H1 (cell line): ENCODE data around the gene STK32C. TPM values are rescaled to one million over a fixed set of nuclear protein-coding genes. Genes with fewer than 3 reads are reported as not detected.
"Not testable (repeated sequence)": the region's sequence is repeated elsewhere in the genome, so short reads cannot be mapped to it uniquely, and the experiment has no call there.

Experiments used
- CTCF ChIA-PET: fragments of 300-600 bp; sonication (Branson Sonifier 250); formaldehyde crosslinking; loops from one replicate; lab custom pipeline; 2021; ENCODE audit not compliant: partially characterized antibody; lab: Charles Lee
- POLR2A ChIA-PET: fragments of 300-600 bp; sonication (Branson Sonifier 250); formaldehyde crosslinking; loops from one replicate; lab custom pipeline; 2021; ENCODE audit warnings: inconsistent platforms; ENCODE audit not compliant: partially characterized antibody; lab: Charles Lee
- DNase-seq, 2 experiments: peaks; one replicate each; pipeline versions ENCODE4 v3.0.0 to v3.0.0-alpha.2; 2010 to 2022; ENCODE audit warnings: low spot score in 2 of 2, low read depth in 1 of 2, mixed read lengths in 1 of 2
- FAIRE-seq: peaks from 2 replicates; lab custom pipeline; 2011; peaks lifted over from hg19 to GRCh38; lab: Jason Lieb, UNC
- H2AFZ ChIP-seq: 2 replicates; pipeline ENCODE4 v1.8.1; 2012; ENCODE audit warnings: low read length, inconsistent platforms
- H2AK5ac ChIP-seq: 2 replicates; pipeline ENCODE4 v1.6.1; 2013; ENCODE audit warnings: low read depth, low read length
- H2BK120ac ChIP-seq: replicated peaks from 2 replicates; pipeline ENCODE3; 2013; ENCODE audit warnings: low read depth, low read length, inconsistent platforms
- H2BK12ac ChIP-seq: 2 replicates; pipeline ENCODE4 v1.6.1; 2013; ENCODE audit warnings: low read depth, low read length
- H2BK15ac ChIP-seq: 2 replicates; pipeline ENCODE4 v1.6.1; 2013; ENCODE audit warnings: low read length
- H2BK20ac ChIP-seq: 2 replicates; pipeline ENCODE4 v1.6.1; 2013; ENCODE audit warnings: low read length
- H2BK5ac ChIP-seq: 2 replicates; pipeline ENCODE4 v1.6.1; 2013; ENCODE audit warnings: low read depth, low read length
- H3K14ac ChIP-seq: 2 replicates; pipeline ENCODE4 v1.6.1; 2013; ENCODE audit warnings: inconsistent platforms; ENCODE audit not compliant: insufficient read length
- H3K18ac ChIP-seq: 2 replicates; pipeline ENCODE4 v1.6.1; 2013; ENCODE audit warnings: low read length; ENCODE audit errors: extremely low read depth
- H3K23ac ChIP-seq: 2 replicates; pipeline ENCODE4 v1.6.1; 2013; ENCODE audit warnings: inconsistent platforms; ENCODE audit not compliant: insufficient read length
- H3K23me2 ChIP-seq: 2 replicates; pipeline ENCODE4 v1.6.1; 2013; ENCODE audit warnings: low read depth, low read length
- H3K27ac ChIP-seq: 2 replicates; pipeline ENCODE4 v1.6.1; 2011; ENCODE audit warnings: low read depth, low read length, inconsistent platforms
- H3K27me3 ChIP-seq, 4 experiments: replicated peaks in 1 of 4; 1 replicate in 1 of 4; 2 replicates in 3 of 4; pipeline versions ENCODE4 v1.6.1 to v1.8.1; 2011 to 2013; ENCODE audit warnings: low read length in 3 of 4, mild to moderate bottlenecking in 3 of 4, inconsistent platforms in 2 of 4, mixed read lengths in 2 of 4, moderate library complexity in 1 of 4; ENCODE audit not compliant: control insufficient read depth in 3 of 4, insufficient read depth in 3 of 4; ENCODE audit errors: extremely low read depth in 1 of 4
- H3K36me3 ChIP-seq, 4 experiments: 2 replicates each; pipeline versions ENCODE4 v1.6.1 to v1.8.1; 2011 to 2013; ENCODE audit warnings: mild to moderate bottlenecking in 4 of 4, low read length in 3 of 4, moderate library complexity in 2 of 4, control low read depth in 1 of 4, inconsistent platforms in 1 of 4; ENCODE audit not compliant: insufficient read depth in 4 of 4, control insufficient read depth in 2 of 4
- H3K4ac ChIP-seq: replicated peaks from 2 replicates; pipeline ENCODE3; 2013; ENCODE audit warnings: low read length, low read depth, mixed read lengths, inconsistent platforms; ENCODE audit not compliant: insufficient read length
- H3K4me1 ChIP-seq, 4 experiments: replicated peaks in 1 of 4; 1 replicate in 1 of 4; 2 replicates in 3 of 4; pipeline versions ENCODE4 v1.6.1 to v1.8.1; 2011 to 2013; ENCODE audit warnings: low read length in 3 of 4, inconsistent platforms in 2 of 4, mixed read lengths in 1 of 4; ENCODE audit not compliant: insufficient read depth in 4 of 4, control insufficient read depth in 3 of 4
- H3K4me2 ChIP-seq, 2 experiments: 2 replicates each; pipeline versions ENCODE4 v1.6.1 to v1.8.1; 2011 to 2013; ENCODE audit warnings: low read depth in 2 of 2, low read length in 2 of 2, control low read depth in 1 of 2, inconsistent platforms in 1 of 2, mild to moderate bottlenecking in 1 of 2; ENCODE audit not compliant: insufficient read depth in 1 of 2
- H3K4me3 ChIP-seq, 4 experiments: fragments of 200-600, 300-600 bp in 1 of 4; sonication (generic), shearing (Covaris generic), sonication (Bioruptor Twin) in 1 of 4; 2 replicates each; pipeline versions ENCODE4 v1.5.1 to v1.8.1; 2011 to 2016; ENCODE audit warnings: low read length in 4 of 4, low read depth in 3 of 4, control low read depth in 2 of 4, inconsistent platforms in 2 of 4, mild to moderate bottlenecking in 2 of 4, mixed read lengths in 1 of 4, moderate library complexity in 1 of 4; ENCODE audit not compliant: insufficient read depth in 2 of 4; ENCODE audit errors: extremely low read depth in 1 of 4
- H3K56ac ChIP-seq: replicated peaks from 2 replicates; pipeline ENCODE3; 2013; ENCODE audit warnings: low read depth, mild to moderate bottlenecking, mixed read lengths, low read length, inconsistent platforms; ENCODE audit not compliant: insufficient read length
- H3K79me1 ChIP-seq: 2 replicates; pipeline ENCODE4 v1.6.1; 2013; ENCODE audit warnings: low read depth, low read length, control low read depth
- H3K79me2 ChIP-seq, 2 experiments: 2 replicates each; pipeline versions ENCODE4 v1.6.1 to v1.8.1; 2012 to 2013; ENCODE audit warnings: low read length in 2 of 2, mild to moderate bottlenecking in 2 of 2, inconsistent platforms in 1 of 2; ENCODE audit not compliant: insufficient read depth in 2 of 2, control insufficient read depth in 1 of 2
- H3K9ac ChIP-seq, 4 experiments: replicated peaks in 1 of 4; 1 replicate in 1 of 4; 2 replicates in 3 of 4; pipeline versions ENCODE4 v1.6.1 to v1.8.1; 2011 to 2013; ENCODE audit warnings: low read depth in 3 of 4, low read length in 3 of 4, control low read depth in 2 of 4, mild to moderate bottlenecking in 2 of 4, moderate library complexity in 2 of 4, inconsistent platforms in 1 of 4; ENCODE audit errors: extremely low read depth in 1 of 4
- H3K9me3 ChIP-seq, 2 experiments: 2 replicates each; pipeline versions ENCODE4 v1.6.1 to v1.8.1; 2012 to 2013; ENCODE audit warnings: mild to moderate bottlenecking in 2 of 2, moderate library complexity in 2 of 2, control low read depth in 1 of 2, inconsistent platforms in 1 of 2, low read depth in 1 of 2, low read length in 1 of 2, mixed read lengths in 1 of 2; ENCODE audit not compliant: insufficient read depth in 2 of 2
- H4K20me1 ChIP-seq, 2 experiments: replicated peaks in 1 of 2; 2 replicates each; pipeline versions ENCODE3 to v1.8.1; 2011 to 2013; ENCODE audit warnings: inconsistent platforms in 2 of 2, low read length in 2 of 2, mild to moderate bottlenecking in 1 of 2; ENCODE audit not compliant: insufficient read depth in 2 of 2, control insufficient read depth in 1 of 2
- H4K5ac ChIP-seq: 2 replicates; pipeline ENCODE4 v1.6.1; 2013; ENCODE audit warnings: low read length, low read depth, mixed read lengths, inconsistent platforms; ENCODE audit not compliant: insufficient read length
- H4K8ac ChIP-seq: 2 replicates; pipeline ENCODE4 v1.8.0; 2013; ENCODE audit warnings: mild to moderate bottlenecking, moderate library complexity, low read length, inconsistent platforms; ENCODE audit not compliant: insufficient read depth; ENCODE audit errors: extremely low read depth
- H4K91ac ChIP-seq: replicated peaks from 2 replicates; pipeline ENCODE3; 2013; ENCODE audit warnings: low read length, mixed read lengths, inconsistent platforms; ENCODE audit not compliant: insufficient read length
- WGBS, 2 experiments: shearing (Covaris generic) in 1 of 2; methylation state at CpG; one replicate each; pipeline versions ENCODE4 v1.1.6 to v1.1.7; 2013 to 2015; ENCODE audit warnings: low lambda C conversion rate in 2 of 2, mixed read lengths in 2 of 2, inconsistent platforms in 1 of 2, low coverage in 1 of 2, missing lambda C conversion rate in 1 of 2; ENCODE audit not compliant: insufficient replicate concordance in 2 of 2, insufficient coverage in 1 of 2, insufficient read length in 1 of 2; ENCODE audit errors: extremely low coverage in 1 of 2, missing lambda C conversion rate in 1 of 2; 5-methylcytosine and 5-hydroxymethylcytosine counted together
- polyA plus RNA-seq, 7 experiments: library from polyadenylated mRNA; depleted of rRNA in 3 of 7; stranded (reverse) in 5 of 7; unstranded in 2 of 7; fragments of >200 nt in 5 of 7; fragments of 200-250 nt in 2 of 7; gene quantifications; 1 replicate in 5 of 7; 2 replicates in 1 of 7; 4 replicates in 1 of 7; pipeline versions ENCODE4 v1.2.1 to v1.2.3, GENCODE V29; 2011 to 2013; ENCODE audit warnings: missing spikeins in 2 of 7, mixed read lengths in 2 of 7
- total RNA-seq: library from RNA; stranded (reverse); fragmentation: NEBNext Ultra II Directional; extraction: Animal tissue kit (Norgen Biotek cat#: 25700); gene quantifications from 2 replicates; pipeline ENCODE4 v1.2.1, GENCODE V29; 2021

Gene STK32C
- total and polyA plus RNA-seq, 2 of the 8 experiments (the other 6 are each of a cell fraction or from before 2014, with no cell fraction given) = 10.6 to 15.6 TPM

- H3K4me1 ChIP-seq, H3K14ac ChIP-seq, H3K4ac ChIP-seq, H4K91ac ChIP-seq, H2BK12ac ChIP-seq, H2BK120ac ChIP-seq, H3K9me3 ChIP-seq, H2AK5ac ChIP-seq, H3K4me3 ChIP-seq, H3K79me2 ChIP-seq, H2BK5ac ChIP-seq, H3K4me2 ChIP-seq, CTCF ChIA-PET, H3K23ac ChIP-seq, FAIRE-seq, H3K56ac ChIP-seq, H2BK20ac ChIP-seq, H3K27me3 ChIP-seq, DNase-seq, H3K36me3 ChIP-seq, H4K20me1 ChIP-seq, H4K8ac ChIP-seq, H3K18ac ChIP-seq, H4K5ac ChIP-seq, H3K79me1 ChIP-seq, H3K23me2 ChIP-seq, H2BK15ac ChIP-seq, H2AFZ ChIP-seq, H3K27ac ChIP-seq, H3K9ac ChIP-seq: not testable (repeated sequence)
- POLR2A ChIA-PET = interaction anchor here (0.6 kb wide), 1 partner anchor 68 kb away, joined by 3 read pairs; no protein-coding TSS in a partner anchor
- 73% methylated on average over 4 of the region's 6 CpGs; no CpG with 5 or more reads in 1 of the 2 experiments for WGBS, 2 experiments
Measured at GRCh38 chr10:132317477-132317876, 9.7 kb upstream of the STK32C start.
